Lung (tissue), 12 donors: Measurements from ENCODE around the gene RIPOR2. TPM values are rescaled to one million over a fixed set of nuclear protein-coding genes. Genes with fewer than 3 reads are reported as not detected.

Source experiments
- ATAC-seq: fragments of 200-7000 bp; cut with Tn5 transposase; one replicate; pipeline ENCODE4 v1.9.1; 2020; ENCODE audit warnings: moderate number of reproducible peaks; ENCODE audit not compliant: insufficient read depth, low FRiP score
- DNase-seq, 3 donors: peaks; one replicate each; pipeline ENCODE4 v3.0.0-alpha.2; 2013 to 2017
- H3K27ac ChIP-seq, 2 donors: one replicate each; pipeline ENCODE4 v1.5.1; 2013; ENCODE audit warnings: mild to moderate bottlenecking in 2 of 2, moderate library complexity in 2 of 2, control low read depth in 1 of 2, inconsistent platforms in 1 of 2, low read depth in 1 of 2, low read length in 1 of 2
- H3K27me3 ChIP-seq, 3 donors: one replicate each; pipeline ENCODE4 v1.5.1; 2013; ENCODE audit warnings: low read length in 2 of 3; ENCODE audit not compliant: control insufficient read depth in 3 of 3, insufficient read depth in 3 of 3
- H3K36me3 ChIP-seq, 4 donors: one replicate each; pipeline ENCODE4 v1.5.1; 2013; ENCODE audit warnings: low read length in 4 of 4, mild to moderate bottlenecking in 1 of 4, moderate library complexity in 1 of 4; ENCODE audit not compliant: control insufficient read depth in 4 of 4, insufficient read depth in 4 of 4
- H3K4me1 ChIP-seq, 5 donors: one replicate each; pipeline ENCODE4 v1.5.1; 2013; ENCODE audit warnings: low read length in 5 of 5, mild to moderate bottlenecking in 2 of 5, moderate library complexity in 1 of 5; ENCODE audit not compliant: control insufficient read depth in 5 of 5, insufficient read depth in 5 of 5
- H3K4me3 ChIP-seq: one replicate; pipeline ENCODE4 v1.5.1; 2013; ENCODE audit warnings: mild to moderate bottlenecking, control low read depth, moderate library complexity
- H3K9ac ChIP-seq, 2 donors: one replicate each; pipeline ENCODE4 v1.5.1; 2013; ENCODE audit warnings: low read length in 2 of 2, control low read depth in 1 of 2; ENCODE audit not compliant: insufficient read depth in 1 of 2
- H3K9me3 ChIP-seq, 4 donors: one replicate each; pipeline ENCODE4 v1.5.1; 2013; ENCODE audit warnings: low read length in 3 of 4, mild to moderate bottlenecking in 1 of 4, moderate library complexity in 1 of 4; ENCODE audit not compliant: control insufficient read depth in 4 of 4, insufficient read depth in 3 of 4
- CTCF ChIP-seq: IDR thresholded peaks from 2 replicates; pipeline ENCODE4 v1.5.1; 2012; ENCODE audit warnings: mild to moderate bottlenecking; ENCODE audit errors: control extremely low read depth, extremely low read depth
- WGBS, 2 donors: extraction: QIAGEN DNeasy Blood & Tissue Kit; methylation state at CpG; one replicate each; pipeline ENCODE4 v1.1.7; 2013; 5-methylcytosine and 5-hydroxymethylcytosine counted together
- polyA plus RNA-seq, 2 donors: library from polyadenylated mRNA; stranded (reverse); fragments of 200-250 nt; gene quantifications; one replicate each; pipeline ENCODE4 v1.2.1, GENCODE V29; 2013
- total RNA-seq, 2 donors: library from RNA; depleted of rRNA in 1 of 2; stranded (reverse); fragments of >200 nt in 1 of 2; gene quantifications; one replicate each; pipeline ENCODE4 v1.2.1, GENCODE V29; 2014 to 2021
- donor health status: control.
- donor health status: control.
- donor health status: Bipolar disorder and iron deficiency.
- donor health status: healthy.
- donor health status: DM: yes; HTN: yes; CAD: no.

The RIPOR2 gene
- total and polyA plus RNA-seq, 4 donors = 7.9 to 97.6 (median 42.7) TPM

GRCh38 chr6:24893342-24893850, 42.4 kb downstream of the RIPOR2 start:
- Histone ChIP-seq H3K9me3 (no peaks in the 10 kb centered on the region), H3K4me3 (no peak overlapping the region), H3K4me1 (no peaks in the 10 kb centered on the region), H3K27me3 (no peaks in the 10 kb centered on the region), H3K27ac (no peak overlapping the region), H3K36me3 (no peaks in the 10 kb centered on the region), H3K9ac (no peak overlapping the region)
- WGBS, 2 donors = 94 to 97% methylated on average over 1 of the region's 1 CpG
- ATAC-seq (no peak), DNase-seq (no peak)
- TF ChIP-seq CTCF = no peak

GRCh38 chr6:24891004-24891403, 44.8 kb downstream of the RIPOR2 start:
- no peak overlapping the region for H3K4me3 ChIP-seq
- H3K9ac ChIP-seq = no peak overlapping the region
- no peaks in the 10 kb centered on the region for H3K9me3 ChIP-seq
- no peak for TF ChIP-seq CTCF
- ATAC-seq (no peak), DNase-seq (no peak)
- H3K27me3 ChIP-seq = no peaks in the 10 kb centered on the region
- no peaks in the 10 kb centered on the region for H3K36me3 ChIP-seq
- 87 to 91% methylated on average over 3 of the region's 3 CpGs for WGBS, 2 donors
- H3K27ac ChIP-seq = no peak overlapping the region
- H3K4me1 ChIP-seq = no peaks in the 10 kb centered on the region

GRCh38 chr6:24890471-24890870, 45.3 kb downstream of the RIPOR2 start:
- H3K4me1 ChIP-seq = no peaks in the 10 kb centered on the region
- H3K27ac ChIP-seq = no peak overlapping the region
- TF ChIP-seq CTCF = no peak
- DNase-seq (no peak), ATAC-seq (no peak)
- no peaks in the 10 kb centered on the region for H3K36me3 ChIP-seq
- no peaks in the 10 kb centered on the region for H3K27me3 ChIP-seq
- 96 to 100% methylated on average over 1 of the region's 1 CpG for WGBS, 2 donors
- H3K9me3 ChIP-seq = no peaks in the 10 kb centered on the region
- H3K4me3 ChIP-seq = no peak overlapping the region
- no peak overlapping the region for H3K9ac ChIP-seq

GRCh38 chr6:24888715-24889370, 46.9 kb downstream of the RIPOR2 start:
- peaks cover 0 to under 1% (median 0%) of the 10 kb centered on the region in 5 donors for H3K4me1 ChIP-seq
- 92 to 95% methylated on average over 5 of the region's 5 CpGs for WGBS, 2 donors
- no peak overlapping the region for H3K27ac ChIP-seq
- no peaks in the 10 kb centered on the region for H3K36me3 ChIP-seq
- H3K4me3 ChIP-seq = no peak overlapping the region
- DNase-seq (no peak), ATAC-seq (no peak)
- no peak overlapping the region for H3K9ac ChIP-seq
- TF ChIP-seq CTCF = no peak
- H3K9me3 ChIP-seq = no peaks in the 10 kb centered on the region
- H3K27me3 ChIP-seq = no peaks in the 10 kb centered on the region
